Uterus (tissue), 2 donors: Measurements from ENCODE around the gene H1-8.

Experiments
- CTCF ChIP-seq, 4 experiments: fragments of 200-600 bp in 2 of 4; fragments of 450-650 bp in 2 of 4; sonication (generic) in 2 of 4; IDR thresholded peaks; one replicate each; pipeline ENCODE4 v1.5.1; 2016 to 2019; ENCODE audit warnings: antibody characterized with exemption in 4 of 4, mild to moderate bottlenecking in 2 of 4, moderate library complexity in 1 of 4
- POLR2A ChIP-seq, 2 donors: fragments of 450-650 bp; IDR thresholded peaks; one replicate each; pipeline ENCODE4 v1.6.1; 2016; ENCODE audit warnings: antibody characterized with exemption in 2 of 2, mild to moderate bottlenecking in 1 of 2, moderate library complexity in 1 of 2

GRCh38 chr3:129563850-129564535 is 21.0 kb downstream of the H1-8 start:
- no peak for TF ChIP-seq CTCF (IDR thresholded peaks at IDR 0.05)
- TF ChIP-seq POLR2A (IDR thresholded peaks at IDR 0.05): no peak
